NCI-H526 (cell line): ENCODE results near the gene OCRL.

Experiments used
- DNase-seq, 2 experiments: peaks; one replicate each; lab custom pipeline; 2025; lab: John Stamatoyannopoulos, UW

OCRL gene

DNA sequence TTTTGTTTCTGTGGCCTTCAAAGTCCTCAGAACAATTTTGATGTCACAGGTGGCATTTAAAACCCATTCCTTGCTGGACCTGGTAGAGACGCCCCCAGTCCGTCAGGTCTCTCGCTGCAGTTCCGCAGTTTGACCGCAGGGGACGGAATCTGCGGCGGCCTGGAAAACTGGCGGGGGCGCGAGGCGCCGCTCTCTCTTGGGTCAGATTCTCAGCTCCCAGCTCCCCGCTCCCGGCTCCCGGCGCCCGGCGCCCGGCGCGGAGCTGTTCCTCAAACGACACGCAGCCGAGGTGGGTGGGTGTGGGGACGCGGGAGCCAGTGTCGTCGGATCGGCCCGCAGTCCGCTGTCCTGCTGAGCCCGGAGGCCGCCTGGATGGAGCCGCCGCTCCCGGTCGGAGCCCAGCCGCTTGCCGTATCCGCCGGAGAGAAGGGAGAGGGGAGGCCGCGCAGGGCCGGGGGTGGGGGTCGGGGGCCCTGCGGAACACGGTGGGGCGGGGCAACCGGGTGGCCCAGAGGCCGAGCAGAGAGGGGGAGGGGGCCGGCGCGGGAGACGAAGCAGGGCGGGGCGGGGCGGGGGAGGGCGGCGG, at the start of gene OCRL:
OCRL (plus strand) TSS at position 192 of the 586 bp plus-strand sequence; CDS start at position 373, 181 bp downstream.
- peak; percentile 41 to 77 for DNase-seq

DNA sequence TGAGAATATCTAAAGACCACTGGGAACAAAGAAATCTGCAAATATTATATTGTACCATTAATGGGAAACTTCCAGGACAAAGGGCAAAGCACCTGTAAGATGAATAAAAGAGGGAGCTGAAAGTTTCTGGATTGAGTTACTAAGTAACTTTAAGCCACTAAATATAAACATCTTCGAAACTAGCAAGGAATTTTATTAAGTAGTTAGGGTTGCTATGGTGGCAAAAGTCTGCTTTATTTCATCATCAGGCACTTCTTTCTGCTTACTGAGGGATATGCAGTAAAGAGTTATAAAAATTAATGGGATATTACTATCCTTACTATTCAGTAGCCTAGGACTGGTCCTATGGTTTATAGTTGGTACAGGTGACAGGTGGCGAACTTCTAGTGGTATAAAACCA, 49.7 kb upstream of the OCRL start:
- DNase-seq, result no peak

DNA sequence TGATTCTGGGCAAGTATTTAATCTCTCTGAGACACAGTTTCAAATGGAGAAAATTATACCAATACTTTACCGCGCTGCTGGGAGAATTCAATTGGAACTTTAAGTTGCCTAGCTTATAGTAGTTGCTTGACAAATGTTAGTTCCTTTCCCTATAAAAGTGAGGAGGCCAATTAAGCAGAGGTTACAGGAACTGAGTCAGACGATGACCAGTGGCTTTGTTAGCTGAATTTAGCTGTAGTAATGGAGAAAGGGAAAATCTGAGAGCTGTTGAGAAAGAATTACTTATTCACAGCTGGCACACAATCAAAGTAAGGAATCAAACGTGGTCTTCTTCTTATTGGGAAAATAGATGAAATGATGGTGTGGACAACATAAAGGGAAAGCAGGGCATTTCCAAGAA, 46.4 kb upstream of the OCRL start:
- no peak for DNase-seq

DNA sequence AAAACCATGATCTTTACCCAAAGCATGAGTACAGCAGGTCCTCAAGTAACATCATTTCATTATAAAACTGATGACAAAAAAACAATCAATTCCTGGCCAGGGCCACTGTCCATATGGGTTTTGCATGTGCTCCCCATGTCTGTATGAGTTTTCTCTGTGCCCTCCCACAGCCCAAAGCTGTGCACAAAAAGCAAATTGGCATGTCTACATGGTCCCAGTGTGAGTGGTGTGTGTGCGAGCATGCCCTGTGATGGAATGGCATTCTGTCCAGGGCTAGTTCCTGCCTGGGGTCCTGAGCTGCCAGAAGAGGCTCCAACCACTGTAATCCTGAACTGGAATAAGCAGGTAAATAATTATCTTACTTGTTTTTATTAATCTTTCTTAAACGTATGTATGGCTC, 45.2 kb upstream of the OCRL start:
- no peak for DNase-seq

DNA sequence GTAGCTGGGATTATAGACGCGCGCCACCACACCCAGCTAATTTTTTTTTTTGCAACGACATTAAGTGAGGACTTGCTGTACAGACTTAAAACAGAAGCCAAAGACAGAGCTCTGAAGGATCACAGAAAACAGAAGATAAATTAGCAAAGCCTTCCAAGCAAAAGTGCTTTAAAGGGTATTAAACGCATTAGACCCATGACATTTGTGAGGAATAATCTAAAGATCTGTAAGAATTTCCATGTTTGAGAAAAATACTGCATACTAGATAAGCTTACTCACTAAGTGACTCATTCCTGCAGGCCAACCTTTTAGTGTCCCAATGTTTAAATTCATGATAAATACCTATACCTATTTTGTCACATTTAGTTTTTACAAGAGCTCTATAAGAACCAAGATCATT, 44.2 kb upstream of the OCRL start:
- DNase-seq, result no peak

DNA sequence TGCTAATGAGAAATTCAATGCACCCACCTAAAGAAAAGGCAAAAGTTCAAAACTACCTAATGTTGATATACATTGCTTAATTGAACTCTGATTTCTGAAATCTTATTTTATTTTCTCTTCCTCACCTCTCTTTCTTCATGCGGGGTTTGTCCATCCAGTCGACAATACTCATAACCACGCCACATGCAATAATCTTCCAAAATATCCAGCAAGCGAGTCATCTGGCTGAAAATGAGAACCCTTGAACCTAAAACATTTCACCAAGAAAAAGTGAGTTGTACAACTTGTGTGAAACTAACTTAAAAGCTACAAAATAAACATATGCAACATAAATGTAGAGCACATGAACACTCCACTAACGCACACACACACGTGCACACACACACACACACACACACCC, 43.4 kb upstream of the OCRL start:
- no peak for DNase-seq

DNA sequence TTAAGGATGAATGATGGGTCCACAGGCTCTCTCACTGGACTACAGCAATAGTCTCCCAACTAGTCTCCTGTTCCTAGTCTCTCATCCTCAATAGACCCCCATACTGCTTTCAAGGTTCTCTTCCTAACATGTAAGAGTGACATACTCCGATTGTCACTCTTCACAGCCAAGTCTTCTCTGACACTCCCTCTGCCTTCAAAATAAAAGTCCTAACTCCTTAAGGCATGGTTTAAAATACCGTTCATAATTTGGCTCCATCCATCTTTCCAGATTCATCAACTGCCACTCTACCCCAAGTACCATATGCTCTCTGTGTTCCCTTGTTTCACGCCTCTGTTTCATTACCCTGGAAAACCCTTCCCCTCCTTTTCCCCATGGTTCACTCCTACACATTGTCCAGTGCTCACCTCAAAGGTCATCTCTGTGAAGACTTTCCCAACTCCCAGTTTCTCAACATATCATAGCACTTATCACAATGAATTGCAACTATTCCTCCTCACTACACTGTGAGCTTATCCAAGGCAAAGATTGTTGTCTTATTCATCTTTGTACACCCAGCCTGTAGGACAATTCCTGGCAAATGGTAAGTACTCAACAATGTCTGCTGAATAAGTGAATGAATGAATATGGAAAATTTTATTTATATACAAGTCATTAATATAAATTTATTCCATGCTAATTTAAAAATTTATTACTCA, 42.8 kb upstream of the OCRL start:
- no peak for DNase-seq

DNA sequence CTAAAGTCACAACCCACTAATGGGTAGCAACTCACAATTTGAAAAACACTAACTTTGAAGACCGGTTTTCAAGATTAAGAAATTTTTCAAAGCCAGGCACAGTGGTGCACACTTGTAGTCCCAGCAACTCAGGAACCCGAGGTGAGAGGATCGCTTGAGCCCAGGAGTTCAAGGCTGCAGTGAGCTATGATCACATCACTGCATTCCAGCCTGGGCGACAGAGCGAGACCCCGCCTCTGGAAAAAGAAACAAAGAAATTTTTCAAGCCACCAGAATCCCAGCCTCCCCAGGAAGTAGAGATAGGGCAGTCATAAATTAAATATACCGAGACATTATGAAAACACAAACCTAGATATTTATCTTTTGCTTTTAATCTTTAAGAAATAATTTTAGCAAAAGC, 29.7 kb upstream of the OCRL start:
- no peak for DNase-seq

DNA sequence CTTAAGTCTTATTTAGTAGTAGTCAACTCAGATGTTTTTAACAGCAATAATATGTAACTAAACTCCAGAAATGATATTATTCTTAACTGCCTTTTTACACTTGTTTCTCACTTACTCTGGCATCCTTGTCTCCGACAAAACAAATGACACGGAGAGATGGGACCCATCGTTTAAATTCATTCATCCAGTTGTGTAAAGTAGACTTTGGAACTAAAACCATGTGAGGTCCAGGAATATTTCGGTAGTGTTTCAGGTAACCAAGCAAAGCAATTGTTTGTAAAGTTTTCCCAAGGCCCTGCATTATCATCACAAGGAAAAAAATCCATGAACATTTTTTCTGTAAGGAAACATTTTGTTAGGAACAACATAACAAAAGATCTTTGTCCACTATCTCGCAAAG, 28.4 kb upstream of the OCRL start:
- DNase-seq, result no peak

DNA sequence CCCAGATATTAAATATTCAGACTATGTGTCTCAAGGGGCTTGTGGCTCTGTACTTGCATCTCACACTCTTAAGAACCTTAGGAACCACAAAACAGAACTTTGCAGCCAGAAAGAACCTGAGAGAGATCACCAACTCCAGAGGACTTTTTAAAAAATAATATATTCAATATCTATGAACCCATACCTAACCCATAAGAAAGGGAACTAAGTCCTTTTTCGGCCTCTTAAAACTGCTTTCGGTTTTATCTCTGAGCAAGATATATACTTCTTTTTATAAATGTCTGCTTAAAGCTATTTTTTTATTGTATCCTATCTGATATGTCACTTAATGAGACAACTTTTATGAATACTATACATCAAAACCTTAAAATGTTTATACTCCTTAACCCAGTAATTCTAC, 27.6 kb upstream of the OCRL start:
- no peak for DNase-seq

DNA sequence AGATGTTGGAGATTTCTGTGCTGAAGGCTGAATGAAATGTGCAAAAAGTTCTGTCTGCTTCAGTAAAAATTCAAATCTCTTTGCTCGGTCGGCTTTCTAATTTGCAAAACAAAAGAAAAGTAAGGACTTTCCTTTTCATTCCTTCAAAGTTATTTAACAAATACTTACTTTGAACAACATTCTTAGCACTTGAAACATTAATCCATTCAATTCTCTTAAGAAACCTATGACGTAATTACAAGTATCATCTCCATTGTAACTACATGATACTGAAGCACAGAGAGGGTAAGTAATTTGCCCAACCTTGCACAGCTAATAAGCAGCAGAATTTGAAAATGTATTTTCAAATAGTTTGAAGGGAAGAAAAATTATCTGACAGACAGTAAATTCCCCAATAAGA, 23.7 kb upstream of the OCRL start:
- DNase-seq, result no peak

DNA sequence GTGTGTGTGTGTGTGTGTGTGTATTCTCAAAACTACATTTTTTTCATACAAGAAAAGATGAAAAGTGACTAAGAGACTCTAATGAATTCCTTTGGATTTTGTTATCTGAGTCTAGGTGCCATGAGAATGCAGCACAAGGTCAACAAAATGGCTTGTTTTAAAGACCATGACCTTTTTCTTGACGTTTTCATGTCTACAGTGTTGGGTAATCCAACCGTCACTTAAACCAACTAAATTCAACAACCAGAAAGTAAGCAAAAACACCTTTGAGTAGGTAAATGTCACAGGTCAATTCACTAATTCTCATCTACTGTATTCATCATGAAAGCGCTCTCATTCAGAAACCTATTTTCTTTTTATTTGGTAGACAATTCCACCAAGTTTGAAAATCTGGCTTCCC, 19.9 kb upstream of the OCRL start:
- DNase-seq, result no peak

DNA sequence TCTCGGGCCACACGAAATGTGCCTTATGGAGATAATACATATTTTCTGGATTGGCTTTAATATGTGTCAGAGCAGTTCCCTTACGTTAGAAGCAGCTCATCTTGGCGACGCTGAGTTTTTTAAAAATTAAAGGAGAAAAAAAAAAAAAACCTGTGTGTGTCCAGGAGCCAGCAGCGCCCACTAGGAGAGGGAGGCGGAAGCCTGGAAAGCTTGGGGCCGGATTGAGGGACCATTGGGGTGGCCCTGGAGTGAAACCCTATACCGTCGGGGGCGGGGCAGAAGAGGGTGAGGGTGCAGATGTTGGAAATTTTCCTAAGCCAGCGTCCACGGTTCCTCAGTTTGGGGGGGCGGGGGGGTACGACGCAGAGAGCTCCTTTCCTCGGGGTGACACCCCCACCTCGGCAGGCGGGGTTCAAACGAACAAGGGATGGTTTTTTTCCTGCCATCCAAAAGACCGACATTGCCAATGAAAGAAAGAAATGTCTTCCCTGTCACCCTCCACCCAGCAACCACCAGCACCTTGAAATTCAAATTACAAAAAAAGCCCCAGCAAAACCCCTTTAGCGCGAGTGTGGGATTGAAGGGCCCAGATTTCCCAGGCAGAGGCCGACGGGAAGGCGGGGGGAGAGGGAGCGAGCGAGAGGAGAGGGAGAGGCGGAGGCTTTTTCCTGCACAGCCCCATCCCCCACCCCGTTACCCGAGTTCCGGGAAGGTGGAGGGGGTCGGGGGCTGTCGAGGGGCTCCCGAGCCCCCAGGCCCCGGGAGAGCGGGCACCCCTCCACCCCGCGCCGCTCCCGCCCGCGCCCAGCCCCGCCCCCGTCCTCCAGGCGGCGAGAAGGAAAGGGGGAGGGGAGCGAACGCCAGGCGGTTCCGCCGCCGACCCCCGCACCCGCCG, 17.6 kb upstream of the OCRL start:
- peak in 1 of 2 experiments; percentile 51 for DNase-seq

DNA sequence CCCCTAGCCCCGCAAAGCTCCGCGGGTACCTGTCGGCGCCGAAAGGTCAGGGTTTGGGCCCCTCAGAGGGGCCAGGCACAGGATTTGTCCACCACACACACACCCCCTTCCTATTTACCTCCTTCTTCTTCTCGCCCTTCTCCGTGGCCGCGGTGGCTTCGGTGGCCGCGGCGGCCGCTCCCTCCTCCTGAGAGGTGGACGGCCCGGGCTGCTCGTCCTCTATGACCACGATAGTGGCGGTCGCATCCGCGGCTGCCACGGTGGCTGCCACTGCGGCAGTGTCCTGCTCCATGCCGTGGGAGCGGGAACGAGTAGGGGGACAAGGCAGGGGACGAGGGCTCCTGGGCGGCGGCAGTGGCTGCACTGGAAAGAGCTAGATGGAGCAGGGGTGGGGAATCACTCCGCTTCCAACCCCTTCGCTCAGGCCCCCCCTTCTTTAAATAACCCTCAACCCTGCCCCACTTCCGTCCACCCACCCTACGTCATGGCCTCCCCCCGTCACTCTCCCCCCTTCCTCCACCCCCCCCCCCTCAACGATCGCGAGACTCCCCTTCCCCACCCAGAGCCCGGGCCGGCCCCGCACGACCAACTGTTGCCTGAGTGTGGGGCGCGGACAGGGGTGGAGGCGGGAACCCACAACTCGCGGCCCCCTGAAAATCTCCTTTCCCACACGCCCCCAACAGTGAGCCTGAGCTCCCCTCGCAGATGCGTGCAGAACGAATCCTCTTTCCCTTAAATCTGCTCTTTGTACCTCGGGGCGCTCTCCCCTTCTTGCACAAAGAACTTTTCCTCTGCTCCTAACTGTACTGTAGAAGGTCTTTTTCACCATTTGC, 16.8 kb upstream of the OCRL start, which contains the start of gene SMARCA1:
SMARCA1 (minus strand) TSS at position 412 of the 833 bp plus-strand sequence; CDS start at position 292, 120 bp downstream.
- DNase-seq, result peak in 1 of 2 experiments; percentile 35

DNA sequence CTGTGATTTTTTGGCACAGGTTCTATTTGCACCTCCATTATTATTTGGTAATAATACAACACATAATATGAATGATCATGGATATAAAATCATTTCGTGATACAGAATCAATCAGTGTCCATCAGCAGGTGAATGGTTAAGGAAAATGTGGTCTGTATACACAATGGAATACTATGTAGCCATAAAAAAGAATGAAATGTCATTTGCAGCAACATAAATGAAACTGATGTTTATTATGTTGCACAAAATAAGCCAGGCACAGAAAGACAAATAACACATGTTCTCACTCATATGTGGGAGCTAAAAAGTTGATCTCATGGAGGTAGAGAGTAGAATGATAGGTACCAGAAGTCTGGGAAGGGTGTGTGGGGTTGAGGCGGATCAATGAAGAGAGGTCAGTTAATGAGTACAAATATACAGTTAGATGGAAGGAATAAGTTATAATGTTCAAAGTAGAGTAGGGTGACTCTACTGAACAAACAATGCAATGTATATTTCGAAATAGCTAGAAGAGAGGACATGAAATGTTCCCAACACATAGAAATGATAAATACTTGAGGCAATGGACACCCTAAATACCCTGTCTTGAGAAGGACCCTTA, 15.7 kb upstream of the OCRL start:
- no peak for DNase-seq

DNA sequence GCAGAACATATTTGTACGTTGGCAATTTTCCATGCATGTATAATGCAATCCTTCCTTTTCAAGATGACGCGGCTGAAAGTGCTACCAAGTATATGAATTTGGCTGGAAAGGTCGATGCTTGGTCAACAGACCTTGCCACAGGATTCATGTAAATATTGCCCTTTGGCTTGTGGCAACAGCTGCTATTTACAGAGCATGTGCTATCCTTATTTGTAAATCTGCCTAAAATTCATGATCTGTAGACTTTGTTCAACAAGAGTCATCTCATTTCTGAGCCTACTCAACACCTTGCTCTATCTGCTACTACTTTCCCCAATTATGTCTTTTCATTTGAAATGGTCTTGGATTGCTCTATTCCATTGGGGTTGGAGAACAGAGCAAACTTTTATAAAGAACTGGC, 14.9 kb upstream of the OCRL start:
- no peak for DNase-seq

DNA sequence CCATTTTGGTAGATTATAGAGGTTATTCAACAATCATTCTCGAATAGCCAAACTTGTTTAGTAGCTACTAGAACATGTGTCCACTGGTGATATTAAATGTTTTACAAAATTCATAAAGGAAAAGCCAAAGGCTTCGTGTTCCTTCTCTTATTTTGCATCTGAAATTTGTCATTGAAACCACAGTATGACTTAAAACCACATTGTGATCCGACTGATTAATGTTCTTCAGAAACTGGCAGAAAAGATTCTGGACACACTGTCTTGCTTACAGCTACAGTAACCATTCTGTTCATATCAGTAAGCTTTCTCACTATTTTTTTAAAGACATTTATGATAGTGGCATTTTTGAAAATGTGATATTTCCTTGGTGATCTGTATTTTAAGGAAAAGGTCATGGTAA, 14.2 kb upstream of the OCRL start:
- DNase-seq, result no peak

DNA sequence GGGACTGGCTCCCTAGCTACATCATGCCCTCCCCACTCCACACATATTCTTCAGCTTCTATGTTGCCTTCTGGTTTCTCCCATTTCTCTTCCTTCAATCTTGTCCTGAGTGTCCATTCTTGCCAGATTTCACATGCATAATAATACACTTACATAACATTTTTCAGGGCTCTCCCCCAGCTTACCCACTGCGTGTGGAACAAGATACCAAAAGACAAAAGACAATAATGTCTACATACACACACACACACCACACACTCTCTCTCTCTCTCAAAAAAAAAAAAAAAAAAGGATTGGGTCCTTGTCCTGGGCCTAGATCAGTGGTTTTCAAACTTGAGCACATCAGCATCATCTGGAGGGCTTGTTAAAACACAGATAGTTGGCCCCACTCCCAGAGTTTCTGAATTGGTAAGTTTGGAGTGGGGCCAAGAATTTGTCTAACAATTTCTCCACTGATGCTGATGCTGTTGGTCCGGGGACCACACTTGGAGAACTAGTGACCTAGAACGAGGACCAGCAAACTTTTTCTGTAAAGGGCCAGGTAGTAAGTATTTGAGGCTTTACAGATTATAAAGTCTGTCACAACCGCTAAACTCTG, 10.3 kb upstream of the OCRL start:
- DNase-seq, result no peak

DNA sequence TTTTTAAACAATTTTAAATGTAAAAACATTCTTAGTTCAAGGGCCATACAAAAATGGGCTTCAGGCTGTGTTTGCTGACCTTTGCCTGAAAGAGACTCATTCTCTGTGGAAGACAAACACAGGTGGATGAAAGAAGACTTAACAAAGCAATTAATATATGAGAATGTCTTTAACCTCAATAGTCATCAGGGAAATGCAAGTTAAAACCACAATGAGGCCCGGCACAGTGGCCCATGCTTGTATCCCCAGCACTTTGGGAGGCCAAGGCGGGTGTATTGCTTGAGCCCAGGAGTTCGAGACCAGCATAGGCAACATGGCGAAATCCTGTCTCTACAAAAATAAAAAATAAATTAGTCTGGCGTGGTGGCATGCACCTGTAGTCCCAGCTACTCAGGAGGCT, 9.6 kb upstream of the OCRL start:
- DNase-seq, result no peak

DNA sequence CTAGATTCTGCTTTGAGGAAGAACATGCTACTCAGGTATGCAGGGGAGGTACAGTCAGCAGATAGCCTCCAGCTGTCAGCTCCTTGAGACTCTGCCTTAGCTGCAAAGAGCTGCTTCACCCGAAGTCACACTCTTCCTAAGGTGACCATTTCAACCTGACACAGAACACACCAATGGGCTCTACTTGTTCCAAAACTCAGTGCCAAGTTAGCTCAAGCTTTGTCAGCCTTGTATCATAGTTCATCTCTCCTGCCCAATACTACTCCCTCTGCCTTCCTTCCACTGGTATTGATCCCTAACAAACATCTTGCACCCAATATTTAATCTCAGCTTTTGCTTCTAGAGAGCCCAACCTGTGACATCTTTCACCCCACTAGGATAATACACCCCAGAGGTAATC, 8.9 kb upstream of the OCRL start:
- no peak for DNase-seq
